SU-DHL-6 (cell line): ENCODE data around the gene IGF2R.

Experiments
- EZH2phosphoT487 ChIP-seq: fragments of 200-600 bp; sonication (generic), shearing (Covaris generic); conservative IDR thresholded peaks from 2 replicates; pipeline ENCODE4 v1.6.1; 2018; ENCODE audit warnings: mild to moderate bottlenecking, antibody characterized with exemption, low read length, moderate library complexity, mixed read lengths
- TF ChIP-seq, protein P1 (sequence below): fragments of 200-600 bp; sonication (generic); IDR thresholded peaks from one replicate; pipeline ENCODE4 v1.5.1; 2017; ENCODE audit warnings: antibody characterized with exemption, mild to moderate bottlenecking, low read length, moderate library complexity; ENCODE audit not compliant: insufficient read depth, poor library complexity, severe bottlenecking

DNA sequence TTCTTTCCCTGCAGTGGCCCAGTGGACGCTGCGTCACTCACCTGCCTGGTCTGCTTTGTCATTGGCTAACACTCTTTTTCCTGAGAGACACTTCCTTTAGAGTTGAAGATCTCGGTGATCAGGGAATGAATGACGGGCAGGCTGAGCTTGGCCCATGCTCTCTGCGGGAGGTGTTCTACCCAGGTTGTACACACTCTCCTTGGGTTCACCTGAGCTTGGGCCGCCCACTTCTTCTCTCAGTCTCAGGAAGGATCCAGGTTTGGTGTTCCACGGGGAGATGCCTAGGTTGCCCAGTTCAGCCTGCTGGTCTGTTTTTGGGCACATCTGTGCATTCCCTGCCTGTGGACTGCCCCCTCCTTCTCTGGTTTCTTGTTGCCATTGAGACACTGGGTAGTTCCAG, 86.0 kb downstream of the IGF2R start:
- TF ChIP-seq, protein P1, sequence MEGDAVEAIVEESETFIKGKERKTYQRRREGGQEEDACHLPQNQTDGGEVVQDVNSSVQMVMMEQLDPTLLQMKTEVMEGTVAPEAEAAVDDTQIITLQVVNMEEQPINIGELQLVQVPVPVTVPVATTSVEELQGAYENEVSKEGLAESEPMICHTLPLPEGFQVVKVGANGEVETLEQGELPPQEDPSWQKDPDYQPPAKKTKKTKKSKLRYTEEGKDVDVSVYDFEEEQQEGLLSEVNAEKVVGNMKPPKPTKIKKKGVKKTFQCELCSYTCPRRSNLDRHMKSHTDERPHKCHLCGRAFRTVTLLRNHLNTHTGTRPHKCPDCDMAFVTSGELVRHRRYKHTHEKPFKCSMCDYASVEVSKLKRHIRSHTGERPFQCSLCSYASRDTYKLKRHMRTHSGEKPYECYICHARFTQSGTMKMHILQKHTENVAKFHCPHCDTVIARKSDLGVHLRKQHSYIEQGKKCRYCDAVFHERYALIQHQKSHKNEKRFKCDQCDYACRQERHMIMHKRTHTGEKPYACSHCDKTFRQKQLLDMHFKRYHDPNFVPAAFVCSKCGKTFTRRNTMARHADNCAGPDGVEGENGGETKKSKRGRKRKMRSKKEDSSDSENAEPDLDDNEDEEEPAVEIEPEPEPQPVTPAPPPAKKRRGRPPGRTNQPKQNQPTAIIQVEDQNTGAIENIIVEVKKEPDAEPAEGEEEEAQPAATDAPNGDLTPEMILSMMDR = no peak
- no peak for TF ChIP-seq EZH2phosphoT487
